HepG2 (cell line): Measurements from ENCODE around the gene CCDC158. TPM values are rescaled to one million over a fixed set of nuclear protein-coding genes. Genes with fewer than 3 reads are reported as not detected.

Source experiments
- ATAC-seq: fragments of 200-7000 bp; cut with Tn5 transposase; 3 replicates; pipeline ENCODE4 v1.9.1; 2020; ENCODE audit warnings: mild to moderate bottlenecking, moderate library complexity
- BruUV-seq: library from RNA; stranded (reverse); fragments of 400-500 nt; replicated peaks from 2 replicates; lab custom pipeline; 2021; lab: Mats Ljungman, UMichigan
- CTCF ChIA-PET: fragments of 300-600 bp; formaldehyde crosslinking; extraction: SDS; loops from one replicate; lab custom pipeline; 2021; ENCODE audit warnings: low total read pairs, inconsistent platforms, low intra/inter-chr PET ratio; lab: Yijun Ruan, JAX
- POLR2A ChIA-PET: fragments of 350-600 bp; sonication (Branson Sonifier 250); formaldehyde crosslinking; loops from one replicate; lab custom pipeline; 2020; ENCODE audit warnings: antibody characterized with exemption, inconsistent platforms; lab: Yijun Ruan, JAX
- DNase-seq: peaks from one replicate; pipeline ENCODE4 v3.0.0-alpha.2; 2015; ENCODE audit warnings: low spot score
- FAIRE-seq: peaks from 3 replicates; lab custom pipeline; 2011; peaks lifted over from hg19 to GRCh38; lab: Jason Lieb, UNC
- H2AFZ ChIP-seq: one replicate; pipeline ENCODE4 v1.6.1; 2011; ENCODE audit warnings: low read length, inconsistent platforms
- H3K27ac ChIP-seq: fragments of 300-600 bp; 3 replicates; pipeline ENCODE4 v1.8.0; 2011; ENCODE audit warnings: mixed run types, mild to moderate bottlenecking, mixed read lengths, low read length, inconsistent platforms; ENCODE audit not compliant: insufficient read depth; ENCODE audit errors: extremely low read length
- H3K27me3 ChIP-seq, 2 experiments: fragments of 200-600 bp in 1 of 2; 2 replicates in 1 of 2; 3 replicates in 1 of 2; pipeline versions ENCODE4 v1.6.0 to v1.8.0; 2011; ENCODE audit warnings: low read length in 2 of 2, mild to moderate bottlenecking in 2 of 2, moderate library complexity in 2 of 2, inconsistent platforms in 1 of 2; ENCODE audit not compliant: insufficient read depth in 2 of 2, control insufficient read depth in 1 of 2
- H3K36me3 ChIP-seq, 2 experiments: fragments of 200-600 bp in 1 of 2; replicated peaks in 1 of 2; 2 replicates in 1 of 2; 3 replicates in 1 of 2; pipeline versions ENCODE4 v1.5.1 to v1.8.0; 2011; ENCODE audit warnings: low read length in 2 of 2, inconsistent platforms in 1 of 2; ENCODE audit not compliant: insufficient read depth in 2 of 2, control insufficient read depth in 1 of 2
- H3K4me1 ChIP-seq: 2 replicates; pipeline ENCODE4 v1.5.1; 2012; ENCODE audit warnings: low read length, inconsistent platforms; ENCODE audit not compliant: insufficient read depth
- H3K4me2 ChIP-seq: 2 replicates; pipeline ENCODE4 v1.6.0; 2011; ENCODE audit warnings: low read depth, low read length, inconsistent platforms
- H3K4me3 ChIP-seq, 3 experiments: fragments of 200-600 bp in 1 of 3; sonication (generic), shearing (Covaris generic) in 1 of 3; replicated peaks in 1 of 3; 2 replicates each; pipeline ENCODE4 v1.5.1; 2011 to 2016; ENCODE audit warnings: low read length in 3 of 3, inconsistent platforms in 2 of 3, low read depth in 2 of 3, mild to moderate bottlenecking in 2 of 3, control low read depth in 1 of 3, mixed read lengths in 1 of 3; ENCODE audit not compliant: insufficient read depth in 1 of 3
- H3K79me2 ChIP-seq: one replicate; pipeline ENCODE4 v1.6.1; 2011; ENCODE audit warnings: low read length, inconsistent platforms; ENCODE audit not compliant: insufficient read depth
- H3K9ac ChIP-seq: 2 replicates; pipeline ENCODE4 v1.6.0; 2011; ENCODE audit warnings: mild to moderate bottlenecking, low read depth, low read length, inconsistent platforms; ENCODE audit not compliant: insufficient read depth
- H3K9me3 ChIP-seq: 2 replicates; pipeline ENCODE4 v1.5.1; 2012; ENCODE audit warnings: mild to moderate bottlenecking, low read length
- H4K20me1 ChIP-seq: 2 replicates; pipeline ENCODE4 v1.6.0; 2011; ENCODE audit warnings: inconsistent platforms, mild to moderate bottlenecking, low read length, moderate library complexity; ENCODE audit not compliant: insufficient read depth
- ASH2L ChIP-seq: fragments of 300-600, 200-600 bp; sonication (generic); IDR thresholded peaks from 2 replicates; pipeline ENCODE4 v1.7.0; 2017; ENCODE audit warnings: low read depth, mild to moderate bottlenecking, moderate library complexity, mixed read lengths, low read length; ENCODE audit not compliant: insufficient read length
- CEBPB ChIP-seq: IDR thresholded peaks from 2 replicates; pipeline ENCODE4 v1.6.1; 2011; ENCODE audit warnings: low read depth, low read length, improper control_type of control experiment, borderline replicate concordance
- CEBPG ChIP-seq: IDR thresholded peaks from 2 replicates; pipeline ENCODE4 v1.6.1; 2016
- CREB1 ChIP-seq, 2 experiments: fragments of 450-650 bp in 1 of 2; IDR thresholded peaks; 2 replicates each; pipeline ENCODE4 v1.6.1; 2016 to 2017; ENCODE audit warnings: control low read depth in 1 of 2, mild to moderate bottlenecking in 1 of 2, missing compliant biosample characterization in 1 of 2, missing genetic modification characterization in 1 of 2
- DR1 ChIP-seq: sonication (generic); formaldehyde crosslinking; IDR thresholded peaks from 2 replicates; pipeline ENCODE4 v1.8.0; 2021; ENCODE audit warnings: mild to moderate bottlenecking, missing genetic modification reagents, inconsistent platforms
- ERF ChIP-seq: IDR thresholded peaks from 2 replicates; pipeline ENCODE4 v1.6.1; 2018; ENCODE audit warnings: missing biosample characterization, missing genetic modification reagents
- KLF12 ChIP-seq: sonication (generic); formaldehyde crosslinking; IDR thresholded peaks from 2 replicates; pipeline ENCODE4 v1.4.0; 2020; ENCODE audit warnings: missing genetic modification reagents, borderline replicate concordance
- KLF9 ChIP-seq: IDR thresholded peaks from 2 replicates; pipeline ENCODE4 v1.6.1; 2016; ENCODE audit warnings: low read depth
- PAXIP1 ChIP-seq: sonication (generic); formaldehyde crosslinking; conservative IDR thresholded peaks from 2 replicates; pipeline ENCODE4 v1.4.0; 2020; ENCODE audit warnings: mild to moderate bottlenecking, missing genetic modification reagents, moderate library complexity
- POGZ ChIP-seq: sonication (generic); formaldehyde crosslinking; IDR thresholded peaks from 2 replicates; pipeline ENCODE4 v1.4.0; 2020; ENCODE audit warnings: mild to moderate bottlenecking, missing genetic modification reagents
- ZNF607 ChIP-seq: sonication (generic); formaldehyde crosslinking; IDR thresholded peaks from 2 replicates; pipeline ENCODE4 v1.5.1; 2020; ENCODE audit warnings: missing genetic modification reagents, mild to moderate bottlenecking, borderline replicate concordance
- ZNF841 ChIP-seq: sonication (generic); formaldehyde crosslinking; IDR thresholded peaks from 2 replicates; pipeline ENCODE4 v1.8.1; 2023; ENCODE audit warnings: missing genetic modification reagents, borderline replicate concordance
- WGBS: methylation state at CpG from one replicate; pipeline ENCODE4 v1.1.6; 2017; ENCODE audit warnings: low lambda C conversion rate; 5-methylcytosine and 5-hydroxymethylcytosine counted together
- in situ Hi-C: cut with HindIII; loops from 2 replicates; pipeline ENCODE4 v1.10.0; 2017; ENCODE audit warnings: low pct_unique_long_range_greater_than_20kb; ENCODE audit not compliant: extremely low pct_ligation_motif_present
- intact Hi-C: fragments of 100-400 bp; cut with micrococcal nuclease; formaldehyde crosslinking; loops from one replicate; pipeline ENCODE4 v1.10.0; 2022; ENCODE audit not compliant: unreplicated experiment
- polyA plus RNA-seq, 8 experiments: library from polyadenylated mRNA; depleted of rRNA in 3 of 8; stranded (reverse) in 7 of 8; unstranded in 1 of 8; fragments of >200 nt; fragmentation: Illumina TruSeq in 4 of 8; extraction: Trizol in 4 of 8; gene quantifications; 2 replicates each; pipeline versions ENCODE4 v1.2.1 to v1.2.3, GENCODE V29; 2011 to 2016; ENCODE audit warnings: low read depth in 4 of 8, missing spikeins in 1 of 8, mixed read lengths in 1 of 8; ENCODE audit not compliant: insufficient read depth in 1 of 8
- total RNA-seq, 5 experiments: library from RNA; depleted of rRNA; stranded (reverse); fragments of >200 nt; fragmentation: Illumina TruSeq; extraction: Trizol; gene quantifications; 2 replicates each; pipeline ENCODE4 v1.2.3, GENCODE V29; 2016; ENCODE audit warnings: low read depth in 1 of 5
- TF ChIP-seq, protein P1 (sequence below), 2 experiments: fragments of 450-650 bp in 1 of 2; sonication (generic) in 1 of 2; formaldehyde crosslinking; IDR thresholded peaks; 2 replicates each; pipeline versions ENCODE4 v1.5.0 to v1.8.0; 2020 to 2022; ENCODE audit warnings: mild to moderate bottlenecking in 1 of 2, missing genetic modification reagents in 1 of 2

Gene CCDC158
- total and polyA plus RNA-seq, 2 of the 13 experiments (the other 11 are each of a cell fraction or from before 2014, with no cell fraction given) = not detected

DNA sequence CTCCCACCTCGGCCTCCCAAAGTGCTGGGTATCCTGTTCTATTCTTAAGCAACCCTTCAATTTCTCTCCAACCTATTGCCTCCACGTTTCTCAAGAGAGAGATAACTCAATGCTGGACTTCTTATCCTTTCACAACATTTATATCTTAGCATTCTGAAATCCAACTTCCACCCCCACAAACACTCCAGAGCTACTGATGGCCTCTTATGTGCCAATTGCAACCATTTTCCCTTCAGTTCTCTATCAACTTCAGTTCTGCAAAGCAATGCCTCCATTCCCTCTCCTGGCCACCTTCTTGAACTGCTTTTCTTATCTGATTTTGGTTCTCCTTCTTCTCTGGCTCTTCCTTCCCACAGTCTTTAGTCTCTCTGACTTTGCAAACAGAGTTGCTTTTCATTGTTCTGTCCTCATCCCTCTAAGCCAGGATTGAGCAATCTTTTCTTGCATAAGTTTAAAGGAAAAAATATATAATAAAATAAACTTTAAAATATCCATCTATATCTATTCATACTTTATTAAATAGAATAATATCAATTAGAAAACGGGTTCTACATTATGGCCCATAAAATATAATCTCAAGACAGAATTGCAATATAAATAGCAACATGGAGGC lies 118.0 kb downstream of the CCDC158 start:
- Histone ChIP-seq H3K36me3 (no peaks in the 10 kb centered on the region), H3K9me3 (peaks cover 8% of the 10 kb centered on the region), H3K9ac (no peak overlapping the region), H3K4me3 (no peak overlapping the region), H3K27me3 (no peaks in the 10 kb centered on the region; a peak in 1 of 5 replicates), H3K79me2 (peaks cover 10% of the 10 kb centered on the region), H3K27ac (no peak overlapping the region), H2AFZ (no peak overlapping the region), H4K20me1 (no peaks in the 10 kb centered on the region), H3K4me2 (no peak overlapping the region), H3K4me1 (peaks cover 46% of the 10 kb centered on the region)
- WGBS = 74% methylated on average over 3 of the region's 3 CpGs
- ATAC-seq (no peak), DNase-seq (no peak), FAIRE-seq (no peak)
- ChIA-PET POLR2A (no interaction called here), CTCF (no interaction called here)
- in situ Hi-C loops (loop anchor here (10.0 kb wide), 1 partner anchor 128 kb away; no protein-coding TSS in a partner anchor), intact Hi-C loops (no loop called here)
- no TSS peak for BruUV-seq
- TF ChIP-seq ZNF607 (CRISPR knock-in tag) (no peak), CEBPG (CRISPR knock-in tag) (peak; percentile 58), KLF12 (no peak), CEBPB (peak; percentile 49; the same call in 1 of the 2 replicates), DR1 (CRISPR knock-in tag) (no peak)

GRCh38 chr4:76301775-76302162 lies 119.2 kb downstream of the CCDC158 start:
- Histone ChIP-seq H3K9me3 (peaks cover 13% of the 10 kb centered on the region), H3K79me2 (peaks cover under 1% of the 10 kb centered on the region), H3K36me3 (no peaks in the 10 kb centered on the region), H3K4me2 (peak overlapping the region; percentile 36), H3K4me1 (peaks cover 40% of the 10 kb centered on the region), H3K27ac (peak overlapping the region; percentile 59), H2AFZ (no peak overlapping the region), H4K20me1 (no peaks in the 10 kb centered on the region), H3K9ac (0 out of 2 replicates have a peak overlapping the region, but pooled peaks have one; percentile 13), H3K4me3 (peak overlapping the region in 2 of 3 experiments; percentile 7 to 17; a peak in 1 of 6 replicates)
- intact Hi-C loops = loop anchor here (2.0 kb wide), 1 partner anchor 49 kb away; no protein-coding TSS in a partner anchor
- POLR2A ChIA-PET = interaction anchor here (1.1 to 1.2 kb wide), 3 partner anchors 8 to 24 kb away, joined by 3 to 10 read pairs (median 3); no protein-coding TSS in a partner anchor
- CTCF ChIA-PET = no interaction called here
- FAIRE-seq = no peak
- no peak for ATAC-seq
- 0 out of 2 replicates have a peak, but pooled peaks have one; percentile 3 for TF ChIP-seq ERF (CRISPR knock-in tag)
- TF ChIP-seq, protein P1, sequence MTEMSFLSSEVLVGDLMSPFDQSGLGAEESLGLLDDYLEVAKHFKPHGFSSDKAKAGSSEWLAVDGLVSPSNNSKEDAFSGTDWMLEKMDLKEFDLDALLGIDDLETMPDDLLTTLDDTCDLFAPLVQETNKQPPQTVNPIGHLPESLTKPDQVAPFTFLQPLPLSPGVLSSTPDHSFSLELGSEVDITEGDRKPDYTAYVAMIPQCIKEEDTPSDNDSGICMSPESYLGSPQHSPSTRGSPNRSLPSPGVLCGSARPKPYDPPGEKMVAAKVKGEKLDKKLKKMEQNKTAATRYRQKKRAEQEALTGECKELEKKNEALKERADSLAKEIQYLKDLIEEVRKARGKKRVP (CRISPR knock-in tag; IDR thresholded peaks at IDR 0.05) = 0 out of 4 replicates have a peak, but pooled peaks of 1 of the 2 experiments have one; percentile 3
- no peak for TF ChIP-seq KLF9
- TF ChIP-seq POGZ (CRISPR knock-in tag) = no peak
- no peak for TF ChIP-seq ZNF841
- TF ChIP-seq ASH2L = peak; percentile 67
- peak; percentile 48 for TF ChIP-seq PAXIP1 (CRISPR knock-in tag)
- no peak for TF ChIP-seq CREB1 (IDR thresholded peaks at IDR 0.05)
- TF ChIP-seq CREB1 (CRISPR knock-in tag; IDR thresholded peaks at IDR 0.05) = 0 out of 2 replicates have a peak, but pooled peaks have one; percentile 3
- TF ChIP-seq, all 625 proteins: peak for 5
- H3K27me3 ChIP-seq = no peaks in the 10 kb centered on the region; a peak in 1 of 5 replicates
- WGBS = 0% methylated on average over 1 of the region's 1 CpG
- DNase-seq = peak; percentile 39
- no TSS peak for BruUV-seq
- in situ Hi-C loops = loop anchor here (10.0 kb wide), 1 partner anchor 127 kb away; no protein-coding TSS in a partner anchor
